Aorta (tissue), 5 donors: ENCODE measurements around the gene ARFGAP3. TPM values are rescaled to one million over a fixed set of nuclear protein-coding genes. Genes with fewer than 3 reads are reported as not detected.

Experiments
- ATAC-seq: fragments of 200-7000 bp; cut with Tn5 transposase; one replicate; pipeline ENCODE4 v1.9.1; 2022; ENCODE audit warnings: moderate library complexity; ENCODE audit not compliant: low FRiP score
- DNase-seq, 2 donors: peaks; one replicate each; pipeline ENCODE4 v3.0.0-alpha.2; 2020
- H3K27ac ChIP-seq, 2 donors: one replicate each; pipeline ENCODE4 v1.5.1; 2013; ENCODE audit warnings: low read length in 2 of 2, mild to moderate bottlenecking in 2 of 2, moderate library complexity in 2 of 2, control low read depth in 1 of 2, inconsistent platforms in 1 of 2, low read depth in 1 of 2
- H3K27me3 ChIP-seq, 2 donors: one replicate each; pipeline ENCODE4 v1.6.1; 2013; ENCODE audit warnings: control low read depth in 1 of 2, low read length in 1 of 2, mild to moderate bottlenecking in 1 of 2, moderate library complexity in 1 of 2; ENCODE audit not compliant: insufficient read depth in 2 of 2, control insufficient read depth in 1 of 2
- H3K36me3 ChIP-seq, 2 donors: one replicate each; pipeline ENCODE4 v1.6.1; 2013; ENCODE audit warnings: control low read depth in 1 of 2, low read length in 1 of 2, mild to moderate bottlenecking in 1 of 2; ENCODE audit not compliant: insufficient read depth in 2 of 2, control insufficient read depth in 1 of 2
- H3K4me1 ChIP-seq, 2 donors: one replicate each; pipeline ENCODE4 v1.6.1; 2013; ENCODE audit warnings: low read length in 2 of 2, control low read depth in 1 of 2, mild to moderate bottlenecking in 1 of 2, moderate library complexity in 1 of 2; ENCODE audit not compliant: insufficient read depth in 2 of 2, control insufficient read depth in 1 of 2
- H3K4me3 ChIP-seq, 2 donors: one replicate each; pipeline ENCODE4 v1.5.1; 2013; ENCODE audit warnings: low read length in 2 of 2, control low read depth in 1 of 2, mild to moderate bottlenecking in 1 of 2
- H3K9me3 ChIP-seq: one replicate; pipeline ENCODE4 v1.6.1; 2013; ENCODE audit warnings: mild to moderate bottlenecking, low read length; ENCODE audit not compliant: control insufficient read depth
- WGBS, 2 donors: extraction: QIAGEN DNeasy Blood & Tissue Kit; methylation state at CpG; one replicate each; pipeline ENCODE4 v1.1.7; 2013; 5-methylcytosine and 5-hydroxymethylcytosine counted together
- intact Hi-C, 2 donors: fragments of 100-400 bp; cut with DNase I; formaldehyde crosslinking; loops; one replicate each; pipeline versions ENCODE4 v1.14.2 to v1.15.0; 2022
- polyA plus RNA-seq, 2 donors: library from polyadenylated mRNA; stranded (reverse); fragments of 200-250 nt; gene quantifications; one replicate each; pipeline ENCODE4 v1.2.3, GENCODE V29; 2013
- total RNA-seq, 2 donors: library from RNA; stranded (reverse); fragmentation: NEBNext Ultra II Directional; extraction: Animal tissue kit (Norgen Biotek cat#: 25700); gene quantifications; one replicate each; pipeline ENCODE4 v1.2.1, GENCODE V29; 2021
- donor health status: healthy with polysubstance abuse.
- donor health status: Bipolar disorder and iron deficiency.
- donor health status: DM: no; HTN: no; CAD: no.
- donor health status: DM: no; HTN: no; CAD: no.
- donor health status: DM: yes; HTN: yes; CAD: no.

ARFGAP3 gene
- total and polyA plus RNA-seq, 4 donors, result 40.1 to 60.5 (median 44.8) TPM

DNA sequence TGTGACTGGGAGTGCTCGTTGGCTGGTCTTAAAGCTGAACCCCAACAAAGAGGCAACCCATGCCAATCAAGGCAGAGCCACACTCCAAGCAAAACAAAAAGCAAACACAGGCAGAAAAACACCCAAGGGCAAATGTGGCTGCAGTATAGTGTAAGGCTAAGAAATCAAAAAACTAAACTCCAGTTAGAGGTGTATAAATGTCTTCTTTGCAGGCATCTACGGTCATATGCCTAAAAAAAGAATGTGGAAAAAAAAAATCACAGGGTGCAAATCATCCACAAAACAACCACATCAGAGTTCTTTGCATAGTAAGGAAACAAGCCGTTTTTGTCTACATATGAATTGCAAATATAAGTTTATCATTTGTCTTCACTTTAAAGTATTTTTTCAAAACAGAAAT, 27.8 kb downstream of the ARFGAP3 start:
- Histone ChIP-seq H3K4me1 (no peaks in the 10 kb centered on the region), H3K27ac (no peak overlapping the region), H3K36me3 (peaks cover 2 to 24% of the 10 kb centered on the region in 2 donors), H3K27me3 (no peaks in the 10 kb centered on the region), H3K9me3 (no peaks in the 10 kb centered on the region), H3K4me3 (no peak overlapping the region)
- DNase-seq (no peak), ATAC-seq (no peak)
- intact Hi-C loops, result no loop called here
- 20 to 21% methylated on average over 3 of the region's 3 CpGs for WGBS, 2 donors

DNA sequence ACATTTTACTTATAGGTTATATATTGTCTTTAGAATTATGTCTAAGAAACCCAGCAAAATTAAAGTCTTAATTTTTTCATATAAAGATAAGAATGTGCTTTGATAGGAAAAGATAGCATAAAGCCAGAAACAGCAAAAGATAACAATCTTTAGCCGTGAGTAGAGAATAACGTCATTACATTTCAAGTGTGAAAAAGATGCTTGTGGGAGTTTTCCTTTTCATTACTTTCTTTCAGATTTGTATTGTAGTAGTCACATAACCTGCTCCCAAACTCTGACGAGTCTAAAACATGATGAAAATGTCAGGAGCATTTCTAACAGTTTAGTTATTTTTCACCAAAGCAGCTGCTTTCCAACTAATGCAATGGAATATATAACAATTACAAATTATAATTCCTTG, 31.3 kb downstream of the ARFGAP3 start:
- H3K36me3 ChIP-seq, result peaks cover 6 to 10% of the 10 kb centered on the region in 2 donors
- H3K4me1 ChIP-seq, result no peaks in the 10 kb centered on the region
- DNase-seq (no peak), ATAC-seq (no peak)
- H3K4me3 ChIP-seq, result no peak overlapping the region
- WGBS, 2 donors, result 14 to 23% methylated on average over 3 of the region's 3 CpGs
- no peaks in the 10 kb centered on the region for H3K9me3 ChIP-seq
- intact Hi-C loops, result no loop called here
- no peaks in the 10 kb centered on the region for H3K27me3 ChIP-seq
- H3K27ac ChIP-seq, result no peak overlapping the region

DNA sequence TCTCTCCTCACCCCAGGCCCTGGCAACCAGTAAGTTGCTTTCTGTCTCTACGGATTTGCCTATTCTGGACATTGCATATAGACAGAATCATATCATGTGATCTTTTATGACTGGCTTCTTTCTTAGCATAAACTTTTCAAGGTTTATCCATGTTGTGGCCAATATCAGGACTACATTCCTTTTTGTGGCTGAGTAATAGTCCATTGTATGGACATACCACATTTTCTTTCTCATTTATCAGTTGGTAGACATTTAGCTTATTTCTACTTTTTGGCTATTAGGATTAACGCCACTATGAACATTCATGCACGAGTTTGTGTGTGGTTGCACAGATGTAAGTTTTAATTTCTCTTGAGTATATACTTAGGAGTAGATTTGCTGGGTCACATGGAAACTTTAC, 35.7 kb downstream of the ARFGAP3 start:
- H3K27me3 ChIP-seq, result no peaks in the 10 kb centered on the region
- WGBS, 2 donors, result 97 to 98% methylated on average over 3 of the region's 3 CpGs
- H3K36me3 ChIP-seq, result peaks cover 8 to 10% of the 10 kb centered on the region in 2 donors
- no peak for ATAC-seq
- no peaks in the 10 kb centered on the region for H3K9me3 ChIP-seq
- H3K4me1 ChIP-seq, result no peaks in the 10 kb centered on the region
- DNase-seq, result no peak
- intact Hi-C loops, result loop anchor here in 1 of 2 donors (2.0 kb wide), 1 partner anchor 159 kb away; no protein-coding TSS in a partner anchor
- H3K4me3 ChIP-seq, result no peak overlapping the region
- no peak overlapping the region for H3K27ac ChIP-seq

GRCh38 chr22:42820045-42820763, 36.9 kb downstream of the ARFGAP3 start:
- no peaks in the 10 kb centered on the region for H3K27me3 ChIP-seq
- no peak overlapping the region for H3K27ac ChIP-seq
- WGBS, 2 donors, result 31 to 51% methylated on average over 9 of the region's 9 CpGs
- H3K9me3 ChIP-seq, result no peaks in the 10 kb centered on the region
- H3K4me1 ChIP-seq, result no peaks in the 10 kb centered on the region
- no peak for ATAC-seq
- H3K36me3 ChIP-seq, result peaks cover 10% of the 10 kb centered on the region in 2 donors
- no peak overlapping the region for H3K4me3 ChIP-seq
- no peak for DNase-seq
- intact Hi-C loops, result loop anchor here in 1 of 2 donors (2.0 kb wide), 1 partner anchor 157 kb away; no protein-coding TSS in a partner anchor

- DNase-seq (no peak), ATAC-seq (no peak)
- no peaks in the 10 kb centered on the region for H3K27me3 ChIP-seq
- peak overlapping the region in 1 of 2 donors; percentile 25 for H3K27ac ChIP-seq
- intact Hi-C loops, result loop anchor here in 1 of 2 donors (2.0 to 10.0 kb wide), 2 partner anchors 55 to 157 kb away; no protein-coding TSS in a partner anchor
- H3K36me3 ChIP-seq, result peaks cover 4 to 10% of the 10 kb centered on the region in 2 donors
- no peak overlapping the region for H3K4me3 ChIP-seq
- H3K9me3 ChIP-seq, result no peaks in the 10 kb centered on the region
- H3K4me1 ChIP-seq, result no peaks in the 10 kb centered on the region
- WGBS, 2 donors, result 80 to 84% methylated on average over 9 of the region's 9 CpGs
Measured at GRCh38 chr22:42819412-42820044, 37.5 kb downstream of the ARFGAP3 start.

- H3K27ac ChIP-seq, result no peak overlapping the region
- peaks cover 3 to 10% of the 10 kb centered on the region in 2 donors for H3K36me3 ChIP-seq
- DNase-seq (no peak), ATAC-seq (no peak)
- no peak overlapping the region for H3K4me3 ChIP-seq
- 31 to 36% methylated on average over 3 of the region's 3 CpGs for WGBS, 2 donors
- no peaks in the 10 kb centered on the region for H3K4me1 ChIP-seq
- intact Hi-C loops, result loop anchor here in 1 of 2 donors (10.0 kb wide), 1 partner anchor 53 kb away; no protein-coding TSS in a partner anchor
- no peaks in the 10 kb centered on the region for H3K9me3 ChIP-seq
- no peaks in the 10 kb centered on the region for H3K27me3 ChIP-seq
Measured at GRCh38 chr22:42817556-42817955, 39.5 kb downstream of the ARFGAP3 start.

DNA sequence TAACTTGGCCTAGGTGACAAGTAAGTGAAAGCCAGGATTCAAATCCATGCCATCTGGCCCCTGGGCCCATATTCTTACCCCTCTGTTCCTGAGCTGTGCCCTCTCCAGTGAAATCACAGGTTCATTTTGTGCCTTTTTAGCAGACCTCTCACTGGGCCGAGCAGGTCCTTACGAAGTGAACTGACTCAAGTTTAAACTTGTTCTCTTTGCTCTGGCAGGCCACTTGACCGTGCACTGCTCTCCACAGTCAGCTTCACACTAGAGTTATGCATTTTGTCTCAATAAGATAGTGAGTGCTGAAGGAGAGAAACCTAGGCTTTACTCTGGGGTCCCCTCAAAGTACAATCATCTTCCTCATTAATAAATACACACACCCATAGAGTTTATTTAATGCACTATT, 40.7 kb downstream of the ARFGAP3 start:
- no peaks in the 10 kb centered on the region for H3K9me3 ChIP-seq
- intact Hi-C loops, result loop anchor here in 1 of 2 donors (10.0 kb wide), 1 partner anchor 52 kb away; no protein-coding TSS in a partner anchor
- 72 to 89% methylated on average over 3 of the region's 3 CpGs for WGBS, 2 donors
- H3K27ac ChIP-seq, result no peak overlapping the region
- H3K36me3 ChIP-seq, result peaks cover 0 to 4% of the 10 kb centered on the region in 2 donors
- H3K27me3 ChIP-seq, result no peaks in the 10 kb centered on the region
- ATAC-seq (no peak), DNase-seq (no peak)
- no peaks in the 10 kb centered on the region for H3K4me1 ChIP-seq
- H3K4me3 ChIP-seq, result no peak overlapping the region

DNA sequence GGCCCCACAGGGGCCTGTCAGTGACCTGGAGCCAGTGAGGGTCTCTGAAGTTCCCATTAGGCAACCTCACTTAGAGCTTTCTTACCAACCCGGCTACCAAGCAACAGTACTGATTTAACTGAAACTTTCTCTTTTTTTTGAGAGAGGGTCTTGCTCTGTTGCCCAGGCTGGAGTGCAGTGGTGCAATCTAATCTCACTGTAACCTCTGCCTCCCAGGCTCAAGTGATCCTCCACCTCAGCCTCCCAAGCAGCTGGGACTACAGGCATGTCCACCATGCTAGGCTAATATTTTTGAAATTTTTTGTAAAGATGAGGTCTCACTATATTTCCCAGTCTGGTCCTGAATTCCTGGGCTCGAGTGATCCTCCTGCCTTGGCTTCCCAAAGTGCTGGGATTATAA, 42.5 kb downstream of the ARFGAP3 start:
- no peak for DNase-seq
- peaks cover 0 to 8% of the 10 kb centered on the region in 2 donors for H3K36me3 ChIP-seq
- H3K4me1 ChIP-seq, result no peaks in the 10 kb centered on the region
- no peak overlapping the region for H3K4me3 ChIP-seq
- no peaks in the 10 kb centered on the region for H3K9me3 ChIP-seq
- no peak overlapping the region for H3K27ac ChIP-seq
- H3K27me3 ChIP-seq, result no peaks in the 10 kb centered on the region
- WGBS, 2 donors, result 86 to 88% methylated on average over 2 of the region's 2 CpGs
- ATAC-seq, result no peak
- intact Hi-C loops, result loop anchor here in 1 of 2 donors (10.0 kb wide), 1 partner anchor 50 kb away; no protein-coding TSS in a partner anchor
